GM21367 (cell line): ENCODE results near the gene CWC25.
"Not testable (repeated sequence)": the region's sequence is repeated elsewhere in the genome, so short reads cannot be mapped to it uniquely, and the experiment has no call there.

Source experiments
- ATAC-seq: cut with Tn5 transposase; IDR thresholded peaks from one replicate; pipeline ENCODE4 v1.9.1; 2021; ENCODE audit not compliant: unreplicated experiment

CWC25 gene

GRCh38 chr17:38824899-38825761, at the start of gene CWC25:
CWC25 (minus strand) TSS chr17:38825321; CDS start chr17:38825183, 138 bp downstream.
- ATAC-seq: peak; percentile 52

GRCh38 chr17:38873640-38874380, 48.7 kb upstream of the CWC25 start:
- no peak for ATAC-seq

GRCh38 chr17:38872671-38873385, 47.7 kb upstream of the CWC25 start:
- no peak for ATAC-seq

GRCh38 chr17:38872027-38872511, 46.9 kb upstream of the CWC25 start:
- no peak for ATAC-seq

GRCh38 chr17:38871247-38872015, 46.3 kb upstream of the CWC25 start:
- no peak for ATAC-seq

GRCh38 chr17:38870259-38871165, 45.4 kb upstream of the CWC25 start:
- no peak for ATAC-seq

- peak; percentile 24 for ATAC-seq
Measured at GRCh38 chr17:38869526-38870258, 44.6 kb upstream of the CWC25 start, which contains the start of gene LASP1. LASP1 (plus strand) TSS chr17:38870058; CDS start chr17:38870190, 132 bp downstream.

- ATAC-seq: peak; percentile 22
Measured at GRCh38 chr17:38868817-38869525, 43.9 kb upstream of the CWC25 start.

GRCh38 chr17:38867968-38868816, 43.1 kb upstream of the CWC25 start:
- no peak for ATAC-seq

GRCh38 chr17:38867179-38867967, 42.3 kb upstream of the CWC25 start:
- no peak for ATAC-seq

- no peak for ATAC-seq
Measured at GRCh38 chr17:38864636-38865398, 39.7 kb upstream of the CWC25 start.

- ATAC-seq: no peak
Measured at GRCh38 chr17:38861399-38861843, 36.3 kb upstream of the CWC25 start.

GRCh38 chr17:38857271-38857670, 32.1 kb upstream of the CWC25 start:
- ATAC-seq: no peak

GRCh38 chr17:38855101-38855714, 30.1 kb upstream of the CWC25 start:
- not testable (repeated sequence) for ATAC-seq
